ENCODE measurements around the gene CTNNBL1.
A peak's percentile ranks its signal among the peaks of the same experiment; 100 is the strongest.
"Not testable (repeated sequence)": the region's sequence is repeated elsewhere in the genome, so short reads cannot be mapped to it uniquely, and the experiment has no call there.

The CTNNBL1 gene

DNA sequence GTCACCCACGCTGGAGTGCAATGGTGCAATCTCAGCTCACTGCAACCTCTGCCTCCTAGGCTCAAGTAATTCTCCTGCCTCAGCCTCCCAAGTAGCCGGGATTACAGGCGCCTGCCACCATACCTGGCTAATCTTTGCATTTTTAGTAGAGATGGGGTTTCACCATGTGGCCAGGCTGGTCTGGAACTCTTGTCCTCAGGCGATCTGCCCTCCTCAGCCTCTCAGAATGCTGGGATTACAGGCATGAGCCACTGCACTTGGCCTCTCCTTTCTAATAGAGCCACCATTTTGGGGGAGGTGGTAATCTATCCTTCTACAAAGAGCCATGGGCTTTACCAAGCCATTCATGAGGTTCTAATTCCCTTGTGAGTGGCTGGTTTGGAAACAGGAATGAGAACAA lies 14.1 kb upstream of the CTNNBL1 start:
- not testable (repeated sequence) for DNase-seq (ENCODE audit: low read depth)

DNA sequence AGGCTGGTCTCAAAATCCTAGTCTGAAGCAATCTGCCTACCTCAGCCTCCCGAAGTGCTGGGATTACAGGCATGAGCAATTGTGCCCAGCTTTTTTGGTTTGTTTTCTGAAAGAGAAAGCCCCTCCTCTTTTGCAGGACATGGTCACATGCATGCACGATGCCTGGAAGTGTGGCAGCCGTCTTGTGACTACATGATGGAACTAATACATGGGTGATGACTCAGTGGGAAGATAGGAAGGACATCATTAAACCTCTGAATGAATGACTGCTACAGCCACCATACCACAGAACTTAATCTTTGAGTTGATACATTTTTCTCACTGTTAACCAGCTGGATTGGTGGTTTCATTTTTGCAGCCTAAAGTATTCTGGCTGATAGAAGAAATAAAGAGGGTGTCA lies 13.4 kb upstream of the CTNNBL1 start:
- DNase-seq (ENCODE audit: low read depth) = no peak

DNA sequence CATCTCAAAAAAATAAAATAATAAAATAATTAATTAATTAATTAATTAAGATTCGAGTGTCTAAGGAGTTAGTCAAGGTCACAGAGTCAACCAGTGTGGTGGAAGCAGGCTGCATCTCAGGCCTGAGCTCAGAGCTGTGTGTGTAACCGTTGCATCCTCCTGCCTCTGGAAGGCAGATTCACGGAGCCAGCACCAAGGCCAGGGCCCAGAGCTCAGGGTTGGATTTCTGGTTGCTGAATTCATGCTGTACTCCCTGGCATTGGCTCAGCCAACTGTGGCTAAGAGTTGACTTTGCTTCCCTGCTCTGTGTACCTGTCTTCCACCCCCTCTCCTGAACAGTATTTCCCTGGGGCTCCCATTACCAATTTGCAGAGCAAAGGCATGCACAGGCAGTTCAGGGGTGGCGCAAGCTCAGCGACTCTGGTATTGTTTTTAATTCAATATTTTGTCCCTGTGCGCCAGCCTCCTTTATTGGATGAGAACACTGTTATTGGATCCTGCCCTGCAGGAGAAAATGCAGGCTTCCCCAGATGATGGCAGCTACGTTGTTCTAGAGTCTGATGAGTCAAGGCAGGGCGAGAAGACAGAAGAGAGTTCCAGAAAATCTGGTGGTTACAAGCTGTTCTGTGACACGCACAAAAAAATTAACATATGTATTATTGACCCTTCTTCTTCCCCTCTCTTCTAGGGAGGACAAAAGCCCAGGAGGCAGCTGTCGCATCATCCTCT lies 12.3 kb upstream of the CTNNBL1 start:
- DNase-seq (ENCODE audit: low read depth) = no peak

DNA sequence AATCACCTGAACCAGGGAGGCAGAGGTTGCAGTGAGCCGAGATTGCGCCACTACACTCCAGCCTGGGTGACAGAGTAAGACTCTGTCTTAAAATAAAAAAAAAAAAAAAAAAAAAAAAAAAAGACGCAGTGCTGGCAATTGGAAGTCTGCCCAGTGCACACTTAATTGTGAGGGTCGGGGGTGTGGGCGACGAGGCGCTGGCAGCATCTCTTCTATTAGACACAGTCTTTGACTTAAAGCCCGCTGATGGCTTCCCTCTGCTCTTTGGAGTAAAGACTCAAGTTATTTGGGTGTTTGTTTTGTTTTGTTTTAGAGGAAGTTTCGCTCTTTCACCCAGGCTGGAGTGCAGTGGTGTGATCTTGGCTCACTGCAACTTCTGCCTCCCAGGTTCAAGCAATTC lies 10.7 kb upstream of the CTNNBL1 start:
- not testable (repeated sequence) for DNase-seq (ENCODE audit: low read depth)

DNA sequence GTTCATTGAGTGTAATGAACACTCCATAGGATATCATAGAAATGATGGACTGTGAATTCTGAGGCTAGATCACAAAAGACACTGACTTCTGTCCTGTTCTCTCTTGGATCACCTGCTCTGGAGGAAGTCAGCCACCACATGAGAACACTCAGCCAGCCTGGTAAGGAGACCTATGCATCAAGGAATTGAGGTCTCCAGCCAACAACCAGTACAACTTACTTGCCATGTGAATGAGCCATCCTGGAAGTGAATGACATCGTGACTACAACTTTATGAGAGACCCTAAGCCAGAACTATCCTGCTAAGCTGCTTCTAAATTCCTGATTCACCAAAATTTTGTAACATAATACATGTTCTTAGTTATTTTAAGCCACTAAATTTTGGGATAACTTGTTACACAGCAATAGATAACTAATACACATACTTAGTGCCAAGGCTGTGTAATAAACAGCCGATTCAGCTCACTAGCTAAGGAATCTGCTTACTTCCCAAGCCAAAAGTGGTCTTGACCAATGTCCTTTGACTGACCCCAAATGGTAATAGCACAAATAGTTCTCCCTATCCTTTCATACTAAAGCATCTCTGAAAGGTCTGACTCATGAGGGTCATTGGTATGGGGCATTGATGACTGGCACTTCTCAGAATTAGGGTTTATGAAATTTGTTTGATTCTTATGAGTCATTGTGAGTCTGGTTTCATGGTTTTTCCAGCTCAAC lies 6.9 kb upstream of the CTNNBL1 start:
- DNase-seq (ENCODE audit: low read depth) = peak; percentile 76

DNA sequence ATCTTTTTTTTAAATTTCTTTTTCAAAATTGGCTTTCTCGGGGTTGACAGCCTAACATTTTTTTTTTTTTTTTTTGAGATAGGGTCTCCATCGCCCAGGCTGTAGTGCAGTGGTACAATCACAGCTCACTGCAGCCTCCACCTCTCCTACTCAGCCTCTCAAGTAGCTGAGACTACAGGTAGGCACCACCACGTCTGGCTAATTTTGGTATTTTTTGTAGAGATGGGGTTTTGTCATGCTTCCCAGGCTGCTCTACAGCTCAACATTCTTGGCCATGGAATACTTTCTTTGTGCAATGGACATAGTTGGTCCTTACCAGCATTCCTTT lies 6.4 kb upstream of the CTNNBL1 start:
- no peak for DNase-seq (ENCODE audit: low read depth)

DNA sequence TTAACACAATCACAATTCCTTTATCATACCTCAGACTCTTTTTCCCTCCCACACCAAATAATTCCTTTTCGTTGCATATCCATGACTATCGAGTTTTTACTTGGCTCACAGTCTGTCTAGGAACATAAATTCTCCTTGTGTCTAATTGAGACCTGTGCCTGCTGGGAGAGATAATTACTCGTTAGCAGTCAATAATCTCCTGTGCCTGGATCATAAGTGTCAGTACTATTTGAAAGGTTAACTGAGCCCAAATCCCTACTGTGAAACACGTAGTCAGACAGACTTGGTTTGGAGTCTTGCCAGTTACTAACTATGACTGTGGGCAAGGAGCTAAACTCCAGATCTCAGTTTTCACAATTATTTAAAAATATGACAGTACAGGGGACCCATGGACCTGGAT lies 5.7 kb upstream of the CTNNBL1 start:
- DNase-seq (ENCODE audit: low read depth) = no peak

DNA sequence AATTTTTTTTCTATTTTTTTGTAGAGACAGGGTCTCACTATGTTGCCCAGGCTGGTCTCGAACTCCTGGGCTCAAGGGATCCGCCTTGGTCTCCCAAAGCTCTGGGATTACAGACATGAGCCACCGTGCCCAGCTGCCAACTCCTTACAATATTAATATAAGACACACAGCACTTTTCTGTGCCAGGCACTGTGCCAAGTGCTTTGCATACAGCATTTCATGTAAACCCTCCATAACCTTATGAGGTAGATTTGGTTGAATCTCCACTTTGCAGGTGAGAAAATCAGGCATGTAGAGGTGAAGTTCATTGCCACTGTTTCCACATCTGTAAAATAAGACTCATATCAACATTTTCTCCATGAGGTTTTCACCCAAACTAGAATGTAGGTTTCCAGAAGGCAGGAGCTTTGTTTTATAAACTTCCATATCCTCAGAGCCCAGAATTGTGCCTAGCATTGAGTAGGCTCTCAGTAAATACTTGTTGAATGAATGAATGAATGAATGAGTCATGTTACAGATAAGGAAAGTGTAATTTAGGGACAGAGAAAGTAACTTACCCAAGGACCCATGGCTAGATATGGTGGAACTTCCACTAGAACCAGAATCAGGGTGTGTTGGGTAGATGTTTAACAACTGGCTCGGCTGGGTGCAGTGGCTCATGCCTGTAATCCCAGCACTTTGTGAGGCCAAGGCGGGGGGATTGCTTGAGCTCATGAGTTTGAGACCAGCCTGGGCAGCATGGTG lies 3.0 kb upstream of the CTNNBL1 start:
- no peak for DNase-seq (ENCODE audit: low read depth)

DNA sequence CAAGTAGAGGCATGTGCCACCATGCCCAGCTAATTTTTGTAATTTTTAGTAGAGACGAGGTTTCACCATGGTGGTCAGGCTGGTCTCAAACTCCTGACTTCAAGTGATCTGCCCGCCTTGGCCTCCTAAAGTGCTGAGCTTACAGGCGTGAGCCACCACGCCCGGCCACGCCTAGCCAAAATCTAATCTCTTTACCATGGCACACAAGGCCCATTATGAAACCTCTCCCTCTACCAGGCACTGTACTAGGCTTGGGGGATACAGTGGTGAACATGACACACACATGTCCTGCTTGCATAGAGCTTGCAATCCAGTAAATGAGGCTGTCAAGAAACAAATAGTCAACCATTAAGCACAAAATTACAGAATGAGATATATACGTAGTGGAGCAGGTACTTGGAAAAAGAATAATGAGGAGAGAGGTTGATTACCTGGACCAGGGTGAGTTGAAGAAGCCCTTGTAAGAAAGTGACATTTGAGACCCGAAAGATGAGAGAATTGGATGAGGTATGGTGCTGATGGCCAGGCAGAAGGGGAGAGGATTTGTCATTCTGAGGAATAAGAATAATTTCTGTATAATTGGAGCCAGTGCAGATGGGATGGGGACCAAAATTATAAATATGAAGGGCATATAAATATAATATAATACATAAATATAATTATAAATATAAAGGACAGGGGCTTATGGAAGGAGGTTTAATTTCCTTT lies 1.2 kb upstream of the CTNNBL1 start:
- no peak for DNase-seq (ENCODE audit: low read depth)

DNA sequence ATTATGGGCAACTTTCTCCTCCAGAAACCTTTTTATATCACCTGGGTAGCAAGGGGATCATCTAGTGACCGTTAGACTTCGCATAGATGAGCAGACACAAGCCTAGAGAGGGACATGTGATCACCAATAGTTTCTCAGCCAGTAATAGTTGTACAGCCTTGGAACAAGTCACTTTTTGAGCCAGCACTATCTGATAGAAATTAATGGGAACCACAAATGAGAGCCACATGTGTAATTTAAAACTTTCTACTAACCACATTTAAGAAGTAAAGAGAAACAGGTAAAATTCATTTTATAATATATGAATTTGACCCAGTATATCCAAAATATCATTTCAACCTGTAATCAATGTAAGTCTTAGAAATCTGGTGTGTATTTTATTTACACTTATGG lies 592 bp upstream of the CTNNBL1 start:
- DNase-seq (ENCODE audit: low read depth) = peak; percentile 19

DNA sequence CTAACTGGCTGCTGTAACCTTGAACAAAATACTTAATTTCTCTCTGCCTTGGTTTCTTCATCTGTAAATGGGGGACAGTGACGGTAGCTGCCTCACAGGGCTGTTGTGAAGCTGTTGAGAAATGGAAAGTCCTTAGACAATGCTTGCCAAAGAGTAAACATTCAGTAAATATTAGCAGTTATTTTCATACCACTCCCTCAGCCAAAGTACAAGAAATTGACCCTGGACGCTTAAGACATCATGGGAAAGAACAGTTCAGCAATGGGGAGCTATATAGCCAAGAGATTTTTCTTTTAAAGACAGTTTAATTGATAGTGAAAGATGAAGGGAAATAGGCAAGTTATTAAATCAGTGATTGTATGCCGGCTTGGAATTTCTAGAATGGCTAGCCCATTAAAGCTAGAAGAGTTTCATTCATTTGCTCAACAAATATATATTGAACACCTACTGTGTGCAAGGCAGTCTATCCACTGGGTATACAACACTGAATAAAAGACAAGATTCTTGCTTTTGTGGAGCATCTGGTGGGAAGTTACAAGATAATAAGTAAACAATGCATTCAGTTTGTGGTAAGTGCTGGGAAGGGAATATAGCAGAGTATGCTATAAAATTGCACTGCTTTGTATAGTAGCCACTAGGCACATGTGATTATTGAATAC lies 2.0 kb downstream of the CTNNBL1 start:
- DNase-seq (ENCODE audit: low read depth) = no peak

DNA sequence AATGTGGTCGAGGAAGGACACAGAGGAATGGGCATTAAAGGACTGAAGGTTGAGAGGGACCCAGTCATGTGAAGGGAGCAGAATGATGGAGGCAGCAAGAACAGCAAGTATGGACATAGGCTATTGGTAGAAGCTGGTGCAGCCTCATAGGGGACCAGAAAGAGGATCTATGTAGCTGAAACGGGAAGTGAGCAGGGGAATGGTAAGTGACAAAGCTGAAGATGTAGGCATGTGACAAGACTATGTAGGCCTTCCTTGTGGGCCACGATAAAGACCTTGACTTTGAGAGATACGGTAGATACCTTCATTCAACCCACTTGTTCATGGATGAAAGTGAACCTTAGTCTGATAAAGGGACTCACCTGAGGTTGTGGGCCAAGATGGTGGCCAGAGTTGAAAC lies 3.5 kb downstream of the CTNNBL1 start:
- DNase-seq (ENCODE audit: low read depth) = no peak

DNA sequence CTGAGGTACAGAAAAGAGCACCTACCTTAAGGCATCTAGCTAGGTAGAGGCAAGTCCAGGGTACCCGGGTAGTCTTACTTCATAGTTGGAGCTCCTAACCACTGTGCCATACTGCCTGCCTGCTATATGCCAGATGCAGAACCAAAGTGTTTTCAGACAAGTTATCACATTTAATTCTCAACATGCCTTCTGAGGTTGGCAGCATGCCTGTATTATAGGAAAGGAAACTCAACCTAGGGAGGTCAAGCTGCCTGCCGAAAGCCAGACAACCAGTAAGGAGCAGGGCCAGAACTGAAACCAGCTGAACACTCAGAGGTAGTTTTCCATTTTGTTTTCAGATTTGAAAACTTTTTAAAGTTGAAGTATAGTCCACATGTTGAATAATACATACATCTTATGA lies 5.4 kb downstream of the CTNNBL1 start:
- no peak for DNase-seq (ENCODE audit: low read depth)

DNA sequence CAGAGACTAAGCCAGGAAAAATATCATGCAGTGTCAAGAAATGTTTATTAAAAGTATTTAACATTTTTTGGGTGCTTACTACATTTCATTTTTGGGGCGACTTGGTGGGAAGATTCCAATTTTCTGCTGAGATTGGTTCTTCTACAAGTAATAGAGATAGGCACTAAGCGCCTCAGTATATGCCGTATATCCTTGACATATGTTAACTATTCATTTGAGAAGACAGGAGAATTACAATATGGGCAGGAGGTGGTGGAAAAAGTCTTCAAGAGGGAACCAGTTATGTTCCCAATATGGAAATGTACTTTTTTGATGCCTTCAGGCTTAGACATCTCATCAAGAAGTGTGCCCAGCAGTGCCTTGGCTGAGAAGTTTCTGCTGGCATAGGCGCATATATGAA lies 6.5 kb downstream of the CTNNBL1 start:
- no peak for DNase-seq (ENCODE audit: low read depth)

DNA sequence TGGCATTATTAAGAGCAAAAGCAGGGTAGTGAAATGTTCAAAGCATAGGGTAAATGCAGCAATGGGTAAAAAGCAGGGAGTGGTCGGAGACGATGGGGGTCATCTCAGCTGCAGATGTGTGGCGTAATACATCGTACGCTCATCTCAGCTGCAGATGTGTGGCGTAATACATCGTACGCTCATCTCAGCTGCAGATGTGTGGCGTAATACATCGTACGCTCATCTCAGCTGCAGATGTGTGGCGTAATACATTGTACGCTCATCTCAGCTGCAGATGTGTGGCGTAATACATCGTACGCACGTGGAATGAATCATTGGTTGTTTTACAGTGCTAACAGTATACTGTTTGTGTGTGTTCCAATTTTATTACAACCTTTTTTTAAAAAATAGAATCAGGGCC lies 7.8 kb downstream of the CTNNBL1 start:
- peak; percentile 81 for DNase-seq (ENCODE audit: low read depth)

DNA sequence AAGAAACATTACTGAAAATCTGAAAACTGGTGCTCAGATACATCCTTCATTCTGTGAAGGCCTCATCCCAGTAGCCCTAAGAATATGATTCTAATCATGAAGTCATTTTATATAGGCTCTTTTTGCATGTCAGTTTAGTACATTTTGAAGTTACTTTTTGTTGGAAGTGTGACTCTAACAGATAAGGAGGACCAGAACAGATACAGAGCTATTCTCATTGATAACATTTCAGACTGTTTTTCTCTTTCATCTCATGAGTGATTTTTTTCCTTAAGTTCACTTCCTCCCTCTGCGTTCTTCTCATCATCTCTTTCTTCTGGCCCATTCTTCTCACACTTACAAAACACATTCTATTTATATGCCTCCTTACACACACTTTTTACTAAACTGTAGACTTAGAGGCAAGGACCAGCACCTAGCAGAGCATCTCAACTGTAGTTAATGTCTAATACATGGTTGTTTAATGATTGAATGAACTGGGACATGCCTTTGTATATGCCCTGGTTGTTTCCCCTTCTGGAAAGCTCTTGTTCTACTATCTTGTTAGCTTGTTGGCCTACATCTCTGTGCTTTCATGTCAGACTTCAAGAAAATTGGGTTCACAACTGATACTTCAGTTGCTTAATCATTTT lies 8.7 kb downstream of the CTNNBL1 start:
- no peak for DNase-seq (ENCODE audit: low read depth)

DNA sequence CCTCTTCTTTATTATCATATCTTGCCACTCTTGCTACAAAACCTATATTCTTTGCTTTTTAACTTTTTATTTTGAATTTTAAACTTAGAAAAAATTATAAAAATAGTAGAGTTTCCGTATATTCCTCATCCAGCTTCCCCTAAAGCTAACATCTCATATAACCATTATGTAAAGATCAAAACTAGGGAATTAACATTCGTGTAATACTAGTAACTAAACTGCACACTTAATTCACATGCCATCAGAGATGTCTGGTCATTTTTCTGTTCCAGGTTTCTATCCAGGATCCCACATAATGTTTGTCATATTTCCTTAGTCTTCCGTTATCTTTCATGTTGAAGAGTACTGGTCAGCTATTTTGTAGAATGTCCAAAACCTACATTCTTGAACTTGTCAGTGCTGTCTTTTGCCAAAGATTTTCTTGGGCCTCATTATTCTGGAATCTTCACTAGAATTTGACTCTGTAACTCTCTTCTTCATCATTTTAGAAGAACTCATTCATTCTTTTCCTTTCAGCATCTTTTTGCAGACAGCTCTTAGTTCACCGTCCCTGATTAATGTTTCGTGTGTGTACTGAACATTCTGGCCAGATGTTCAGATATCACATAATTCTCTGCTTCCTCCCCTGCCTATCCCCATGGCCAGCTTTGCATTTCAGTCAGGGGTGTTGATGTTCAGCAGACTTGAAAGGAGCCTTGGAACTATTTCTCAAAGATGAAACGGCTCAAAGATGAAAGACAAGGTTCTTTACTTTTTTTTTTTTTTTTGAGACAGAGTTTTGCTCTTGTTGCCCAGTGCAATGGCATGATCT lies 9.4 kb downstream of the CTNNBL1 start:
- no peak for DNase-seq (ENCODE audit: low read depth)

DNA sequence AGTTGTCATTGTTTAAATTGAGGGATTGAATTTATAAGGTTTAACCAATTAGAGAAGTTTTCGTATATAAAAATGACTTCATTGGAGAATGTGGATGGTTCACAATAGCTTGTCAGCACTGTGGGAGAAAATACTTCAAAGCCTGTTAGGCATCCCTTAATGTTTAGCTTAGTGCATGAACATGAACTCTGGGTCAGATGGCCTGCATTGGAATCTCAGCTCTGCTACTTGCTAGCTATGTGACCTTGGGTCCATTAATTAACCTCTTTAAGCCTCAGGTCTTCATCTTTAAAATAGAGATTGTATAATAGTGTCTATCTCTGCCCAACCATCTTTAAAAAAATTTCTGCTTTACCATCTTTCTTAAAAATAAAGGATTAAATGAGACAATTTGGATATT lies 11.1 kb downstream of the CTNNBL1 start:
- no peak for DNase-seq (ENCODE audit: low read depth)

DNA sequence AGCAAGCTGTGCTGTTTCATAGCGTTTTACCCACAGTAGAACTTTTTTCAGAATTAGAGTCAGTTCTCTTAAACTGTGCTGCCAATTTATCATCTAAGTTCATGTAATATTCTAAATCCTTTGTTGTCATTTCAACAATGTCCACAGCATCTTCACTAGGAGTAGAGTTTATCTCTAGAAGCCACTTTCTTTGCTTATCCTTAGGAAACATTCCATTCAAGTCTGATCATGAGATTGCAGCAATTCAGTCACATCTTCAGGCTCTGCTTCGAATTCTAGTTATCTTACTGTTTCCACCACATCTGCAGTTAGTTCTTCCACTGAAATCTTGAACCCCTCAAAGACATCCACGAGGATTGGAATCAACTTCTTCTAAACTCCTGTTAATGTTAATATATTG lies 12.5 kb downstream of the CTNNBL1 start:
- no peak for DNase-seq (ENCODE audit: low read depth)

DNA sequence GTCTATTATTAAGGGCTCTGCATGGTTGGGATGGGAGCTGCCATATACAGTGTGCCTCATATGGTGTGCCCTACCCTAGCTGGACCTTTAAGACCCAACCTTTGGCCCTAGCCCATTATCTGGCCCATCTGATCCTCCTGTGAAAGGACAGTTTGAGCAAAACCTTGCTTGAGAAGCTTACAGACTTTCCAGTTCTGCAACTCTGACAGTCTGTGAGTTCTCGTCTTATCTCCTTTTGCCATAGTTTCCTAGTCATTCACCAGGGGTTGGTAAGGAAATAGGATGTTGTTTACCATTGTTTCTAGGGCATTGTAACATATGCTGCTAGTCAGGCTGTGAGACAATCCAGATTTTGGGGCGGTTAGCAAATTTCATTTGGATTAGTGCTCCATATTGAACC lies 17.2 kb downstream of the CTNNBL1 start:
- DNase-seq (ENCODE audit: low read depth) = no peak

Measured in HS-5 (cell line).